ENCODE measurements around the gene CCDC50.

GRCh38 chr3:191398607-191399006, 69.4 kb downstream of the CCDC50 start:
- TF ChIP-seq POLR2A (IDR thresholded peaks at IDR 0.05) (no peak), CTCF (IDR thresholded peaks at IDR 0.05) (no peak), POLR2AphosphoS5 (IDR thresholded peaks at IDR 0.05) (no peak)

All from upper lobe of left lung (tissue), 4 donors.